Hematopoietic multipotent progenitor cell (in vitro differentiated cells): Measurements from ENCODE around the gene XRCC4. TPM values are rescaled to one million over a fixed set of nuclear protein-coding genes. Genes with fewer than 3 reads are reported as not detected.
"Not testable (repeated sequence)": the region's sequence is repeated elsewhere in the genome, so short reads cannot be mapped to it uniquely, and the experiment has no call there.

Experiments
- DNase-seq, 3 donors: peaks; one replicate each; pipeline ENCODE4 v3.0.0-alpha.2; 2011 to 2015; ENCODE audit warnings: low read depth in 2 of 3, low spot score in 2 of 3
- total RNA-seq: library from RNA; depleted of rRNA; stranded (reverse); fragments of >200 nt; gene quantifications from one replicate; pipeline ENCODE4 v1.2.3, GENCODE V29; 2012

The XRCC4 gene
- total RNA-seq, 1 donor = 1.9 TPM

DNA sequence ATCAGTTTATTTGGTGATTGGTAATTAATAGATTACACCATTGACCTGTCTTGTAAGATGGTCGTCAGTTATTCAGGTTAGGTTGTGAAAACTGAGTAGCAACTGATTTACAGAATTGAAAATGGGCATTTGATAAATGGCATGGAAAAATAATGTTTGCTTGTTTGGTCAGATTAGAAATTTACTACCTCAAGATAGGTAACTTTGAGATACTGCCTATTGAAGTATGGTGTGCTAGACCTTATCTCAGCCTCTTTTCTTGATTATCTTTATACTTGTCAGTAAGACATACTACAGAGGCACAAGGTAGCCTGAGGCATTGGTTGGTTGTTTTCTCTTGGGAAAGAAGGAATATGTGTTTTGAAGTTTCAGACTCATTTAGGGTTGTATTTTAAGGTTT lies 174.5 kb downstream of the XRCC4 start:
- DNase-seq = no peak

DNA sequence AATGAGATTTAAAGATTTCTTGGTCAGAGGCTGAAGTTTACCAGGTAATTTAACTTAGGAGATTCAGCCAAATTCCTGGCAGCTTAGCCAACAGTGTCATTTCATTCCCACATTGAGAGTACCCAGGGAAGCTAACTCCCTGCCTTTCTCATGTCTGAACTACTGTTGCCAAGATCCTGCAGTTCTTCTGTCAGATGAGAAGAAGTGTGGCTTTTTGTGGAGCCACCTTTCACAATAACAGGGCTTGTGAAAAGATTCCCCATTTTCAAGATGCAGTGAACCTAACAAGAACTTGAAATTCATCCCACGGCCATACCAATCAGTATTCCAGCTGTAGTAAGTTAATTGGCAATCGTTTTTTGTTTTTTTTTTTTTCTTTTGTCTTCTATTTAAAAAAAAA lies 176.4 kb downstream of the XRCC4 start:
- no peak for DNase-seq

DNA sequence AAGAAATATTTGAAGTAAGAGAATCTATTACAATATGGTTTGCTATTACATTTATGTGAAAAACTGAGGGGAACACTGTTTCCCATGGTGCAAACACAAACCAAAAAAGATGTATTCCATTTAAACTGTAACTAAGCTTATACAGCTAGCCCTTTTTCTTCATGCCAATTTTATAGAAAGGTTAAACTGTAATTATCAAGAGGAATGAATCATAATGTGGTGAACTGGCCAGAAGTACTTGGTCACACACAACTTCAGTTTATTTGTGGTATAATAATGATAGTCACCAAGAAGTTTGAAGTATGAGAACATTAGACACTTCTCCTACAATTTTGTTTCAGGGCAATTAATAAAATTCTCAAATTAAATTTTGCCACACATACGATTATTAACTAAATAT lies 177.9 kb downstream of the XRCC4 start:
- no peak for DNase-seq

DNA sequence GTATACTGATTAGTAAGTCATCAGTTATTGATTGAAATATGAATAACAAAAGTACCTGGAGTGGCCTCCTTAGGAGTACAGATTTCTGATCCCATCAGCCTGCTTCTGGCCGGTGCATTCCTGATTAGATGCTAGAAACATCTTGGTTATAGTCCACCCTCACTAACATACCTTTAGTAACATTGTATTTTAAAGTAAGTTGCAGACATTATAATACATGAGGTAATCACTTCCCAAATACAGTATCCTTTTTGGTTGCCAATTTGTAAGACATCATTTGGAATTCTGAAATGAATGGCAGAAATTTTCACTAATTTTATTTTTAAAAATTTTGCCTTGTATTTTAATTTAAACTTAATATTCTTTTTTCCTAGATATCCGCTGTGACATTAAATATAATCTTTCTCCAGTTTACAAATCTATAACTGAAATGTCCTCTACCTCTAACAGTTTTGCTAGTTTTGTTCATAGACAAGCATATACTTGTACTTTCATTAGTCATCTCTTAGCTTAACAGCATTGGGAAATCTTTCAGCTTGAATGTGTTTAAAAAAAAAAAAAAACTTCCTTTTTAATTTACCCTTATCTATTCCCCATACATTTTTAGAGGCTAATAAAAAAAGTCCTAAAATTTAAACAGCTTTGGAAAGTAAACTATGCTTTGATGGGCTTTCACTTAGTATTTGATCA lies 178.9 kb downstream of the XRCC4 start:
- DNase-seq = no peak

DNA sequence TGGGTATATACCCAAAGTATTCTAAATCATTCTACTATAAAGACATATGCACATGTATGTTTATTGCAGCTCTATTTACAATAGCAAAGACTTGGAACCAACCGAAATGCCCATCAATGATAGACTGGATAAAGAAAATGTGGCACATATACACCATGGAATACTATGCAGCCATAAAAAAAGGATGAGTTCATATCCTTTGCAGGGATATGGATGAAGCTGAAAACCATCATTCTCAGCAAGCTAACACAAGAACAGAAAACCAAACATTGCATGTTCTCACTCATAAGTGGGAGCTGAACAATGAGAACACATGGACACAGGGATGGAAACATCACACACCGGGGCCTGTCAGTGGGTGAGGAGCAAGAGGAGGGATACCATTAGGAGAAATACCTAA lies 180.3 kb downstream of the XRCC4 start:
- DNase-seq = not testable (repeated sequence)

DNA sequence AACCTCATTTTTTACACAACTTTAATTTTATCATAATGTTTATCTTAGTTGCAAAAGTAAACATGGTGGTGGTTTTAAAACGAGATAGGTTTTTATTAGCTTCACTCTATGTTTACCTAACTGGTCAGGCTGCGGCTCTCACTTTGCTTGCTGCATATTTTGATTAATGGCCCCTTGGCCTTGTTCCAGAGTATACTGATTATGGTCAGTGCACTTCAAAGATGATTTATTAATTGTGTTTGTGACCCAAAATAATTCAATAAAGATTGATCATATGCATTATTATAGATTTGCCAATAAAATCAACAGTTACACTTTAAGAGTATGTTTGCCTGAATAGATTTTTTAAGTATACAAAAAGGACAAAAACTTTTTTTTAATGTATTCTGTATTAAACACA lies 188.0 kb downstream of the XRCC4 start:
- no peak for DNase-seq

DNA sequence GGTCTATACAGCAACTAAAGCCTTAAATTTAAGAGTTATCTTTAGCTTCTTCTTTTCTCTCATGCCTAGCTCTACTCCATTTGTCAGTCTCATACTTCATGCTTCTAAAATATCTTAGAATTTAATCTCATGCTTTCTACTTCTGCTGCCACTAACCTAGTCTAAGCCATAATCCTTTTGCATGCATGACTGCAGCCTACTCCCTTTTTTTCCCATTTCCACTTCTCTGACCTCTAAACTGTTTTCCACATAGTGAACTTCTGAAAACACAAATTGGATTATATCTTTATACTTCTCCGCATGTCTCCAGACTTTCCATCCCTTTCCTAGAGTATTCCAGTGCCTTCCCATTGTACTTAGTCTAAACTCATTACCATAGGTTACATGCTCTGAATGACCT lies 193.0 kb downstream of the XRCC4 start:
- DNase-seq = no peak

DNA sequence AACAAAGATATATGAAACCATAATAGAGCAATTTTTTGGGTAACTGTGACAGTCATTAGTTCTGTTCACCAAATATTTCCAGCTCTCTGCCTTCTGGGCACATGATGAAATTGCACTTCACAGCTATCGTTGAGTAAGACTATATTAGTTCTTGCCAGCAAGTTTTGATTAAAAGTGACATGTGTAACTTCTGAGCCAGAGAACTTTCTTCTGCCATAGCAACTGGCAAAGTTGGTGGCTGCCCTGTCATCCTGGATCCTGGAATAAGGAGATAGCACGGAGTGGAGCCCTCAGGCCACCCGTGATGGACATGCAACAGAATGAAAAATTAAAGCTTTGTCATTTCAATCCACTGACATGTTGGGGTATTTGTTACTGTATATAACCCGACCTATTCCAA lies 199.8 kb downstream of the XRCC4 start:
- DNase-seq = no peak

DNA sequence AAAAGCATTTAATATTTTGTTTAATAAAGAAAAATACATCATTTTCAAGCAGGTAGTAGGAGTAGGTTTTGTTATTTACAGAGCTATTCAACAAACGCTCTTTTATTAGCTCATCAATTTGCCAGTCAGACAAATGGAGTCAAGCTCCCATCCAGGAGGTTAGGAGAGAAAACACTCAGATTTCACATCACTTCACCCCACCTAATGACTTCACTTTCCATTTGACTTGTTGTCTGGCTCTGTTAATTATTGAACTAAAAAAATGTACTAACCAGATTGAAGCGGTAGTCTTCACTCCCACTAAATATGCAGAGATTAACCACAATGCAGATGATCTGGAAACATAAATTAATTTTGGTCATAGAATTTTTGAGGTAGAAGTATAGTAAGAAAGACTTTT lies 200.6 kb downstream of the XRCC4 start:
- DNase-seq = no peak

DNA sequence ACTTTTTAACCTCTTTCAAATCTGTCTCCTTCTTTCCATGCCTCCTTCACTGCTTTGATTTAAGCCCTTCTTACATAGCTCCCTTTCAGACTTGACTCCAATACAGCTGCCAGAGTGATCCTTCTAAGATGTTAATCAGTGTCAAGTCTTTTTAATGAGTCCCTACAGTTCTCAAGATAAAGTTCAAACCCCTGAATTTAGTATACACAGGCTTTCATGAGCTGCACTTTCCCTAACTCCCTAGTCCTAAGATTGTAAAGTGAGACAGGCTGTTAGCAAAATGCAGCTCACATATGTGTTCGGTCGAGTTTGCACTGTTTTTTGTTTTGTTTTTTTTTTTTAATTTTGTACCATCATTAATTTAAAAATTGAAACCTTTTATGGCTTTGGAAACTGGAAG lies 203.8 kb downstream of the XRCC4 start:
- no peak for DNase-seq

DNA sequence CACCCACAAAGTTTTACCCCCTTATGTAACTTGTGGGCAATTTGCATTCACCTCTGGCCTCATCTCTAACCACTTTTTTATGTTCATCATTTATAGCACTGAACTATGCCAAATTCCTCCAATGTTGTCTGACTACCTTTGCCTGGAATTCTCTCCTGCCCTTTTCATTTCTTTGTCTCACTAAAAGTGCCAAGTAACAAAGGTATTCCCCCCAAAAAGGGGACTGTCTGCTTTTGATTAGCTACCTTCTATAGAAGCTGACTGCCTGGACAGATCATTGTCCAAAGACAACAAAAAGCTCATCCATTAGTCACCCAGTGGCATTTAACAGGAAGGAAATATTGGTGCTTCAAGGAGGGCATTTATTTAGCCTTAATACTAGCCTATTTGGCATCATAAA lies 204.3 kb downstream of the XRCC4 start:
- no peak for DNase-seq

DNA sequence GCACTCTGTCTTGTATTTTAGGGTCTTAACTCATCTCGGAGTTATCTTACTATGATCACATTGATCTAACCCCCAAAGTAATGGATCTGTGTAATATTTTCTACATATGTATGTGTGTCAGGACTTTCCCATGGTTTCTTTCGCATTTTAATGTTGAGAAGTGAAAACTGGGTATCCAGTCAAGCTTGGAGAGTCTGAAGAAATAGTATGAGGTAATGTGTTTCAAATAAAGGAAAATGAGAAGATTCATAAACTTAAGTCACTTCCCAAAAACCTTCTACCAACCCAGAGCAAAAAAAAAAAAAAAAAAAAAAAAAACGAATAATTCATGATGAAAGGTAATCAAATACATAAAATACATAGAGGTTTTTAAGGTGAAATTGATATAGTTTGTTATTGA lies 206.4 kb downstream of the XRCC4 start:
- no peak for DNase-seq

DNA sequence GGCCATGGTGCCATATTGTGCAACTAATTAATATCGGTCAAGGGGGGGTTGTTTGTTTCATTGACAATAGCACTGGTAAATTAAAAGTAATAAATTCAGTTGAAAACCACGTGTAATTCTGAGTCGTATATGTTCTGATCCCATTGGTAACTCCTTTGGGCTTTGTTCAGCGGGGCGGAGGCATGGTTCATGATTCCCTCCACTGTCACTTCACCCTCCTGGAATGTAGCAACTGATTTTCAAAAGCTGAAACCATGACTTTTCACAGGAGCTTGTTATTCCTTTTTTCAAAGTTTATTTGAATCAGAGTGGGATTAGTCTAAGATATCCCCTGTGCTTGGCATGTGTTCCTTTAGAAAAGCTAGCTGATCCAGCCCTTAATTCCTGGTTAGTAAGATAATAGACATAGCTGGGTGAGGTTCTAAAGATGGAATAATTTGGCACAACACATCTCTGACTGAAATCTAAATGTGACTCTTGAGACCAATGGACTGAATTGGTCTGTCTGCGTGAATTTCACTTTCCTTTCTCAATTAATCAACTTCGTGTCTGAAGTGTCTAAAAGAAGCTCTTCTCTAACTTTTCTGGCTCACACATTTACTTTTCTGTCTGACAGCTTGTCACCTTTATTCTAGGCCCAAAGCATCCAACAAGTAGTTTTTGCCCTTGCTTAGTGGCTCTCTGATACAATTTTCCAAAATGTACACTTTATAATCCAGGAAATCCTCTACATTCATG lies 208.5 kb downstream of the XRCC4 start:
- no peak for DNase-seq

DNA sequence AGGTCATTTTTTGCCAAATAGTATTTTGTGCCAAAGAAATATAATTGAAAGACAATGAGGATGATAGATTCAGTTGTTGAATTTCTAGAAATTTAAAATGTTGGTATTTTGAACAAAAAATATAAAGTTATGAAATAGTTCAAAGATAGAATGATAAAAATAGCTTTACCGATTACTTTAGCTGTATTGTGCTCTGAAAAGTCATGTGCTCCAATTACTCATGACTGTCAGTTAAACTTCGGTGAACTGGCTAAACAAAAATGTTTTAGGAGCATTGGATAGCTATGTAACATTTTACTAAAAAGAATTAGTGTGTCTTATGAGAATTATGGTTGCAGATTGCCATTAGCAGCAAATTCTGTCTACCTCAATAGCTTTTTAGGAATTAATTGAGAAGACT lies 216.9 kb downstream of the XRCC4 start:
- no peak for DNase-seq

DNA sequence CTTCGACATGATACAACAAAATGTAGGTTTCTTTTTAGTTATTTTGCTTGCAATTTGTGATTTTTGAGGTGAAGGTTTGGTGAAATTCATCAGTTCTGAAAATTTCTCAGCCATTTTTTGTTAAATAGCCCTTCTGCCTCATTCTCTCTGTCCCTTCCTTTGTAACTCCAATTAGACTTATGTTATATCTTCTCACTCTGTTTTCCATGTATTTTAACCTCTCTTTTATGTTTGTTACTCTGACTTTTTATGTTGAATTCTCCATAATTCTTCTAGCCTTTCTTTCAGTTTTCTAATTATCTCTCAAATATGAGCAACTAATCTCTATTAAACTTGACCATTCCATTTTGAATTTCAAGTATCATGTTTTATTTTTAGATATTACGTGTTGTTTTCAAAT lies 222.0 kb downstream of the XRCC4 start:
- no peak for DNase-seq

DNA sequence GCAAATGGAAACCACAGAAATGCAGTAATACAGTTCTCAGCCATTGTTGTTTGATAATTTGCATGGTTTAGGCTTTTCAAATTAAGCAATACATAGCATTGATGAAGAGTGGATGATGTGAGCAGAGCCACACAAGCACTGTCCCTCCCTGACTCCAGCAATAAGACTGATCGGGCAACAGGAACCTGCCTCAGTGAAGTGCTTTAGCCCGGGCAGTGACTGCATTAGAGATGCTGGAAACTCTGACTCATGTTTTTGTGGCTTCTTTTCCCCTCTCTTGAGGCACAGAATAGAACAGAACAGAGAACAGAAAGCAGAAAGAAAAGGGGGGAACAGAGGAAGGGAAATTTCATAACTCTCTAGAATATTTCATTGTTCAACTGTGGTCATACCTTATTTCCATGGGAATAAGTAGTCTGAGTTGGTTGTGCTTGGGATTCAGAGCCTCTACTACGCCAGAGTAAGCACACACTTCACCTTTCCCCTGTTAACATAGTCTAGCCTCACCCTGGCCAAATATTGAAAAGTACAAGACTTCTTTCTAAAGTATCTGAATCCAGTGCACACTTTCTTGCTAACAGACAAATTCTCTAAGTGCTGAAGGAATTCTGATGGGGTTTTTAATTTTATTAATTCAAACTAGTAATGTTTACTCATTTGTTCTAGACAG lies 229.4 kb downstream of the XRCC4 start:
- peak in 2 of 3 donors; percentile 21 to 65 for DNase-seq

DNA sequence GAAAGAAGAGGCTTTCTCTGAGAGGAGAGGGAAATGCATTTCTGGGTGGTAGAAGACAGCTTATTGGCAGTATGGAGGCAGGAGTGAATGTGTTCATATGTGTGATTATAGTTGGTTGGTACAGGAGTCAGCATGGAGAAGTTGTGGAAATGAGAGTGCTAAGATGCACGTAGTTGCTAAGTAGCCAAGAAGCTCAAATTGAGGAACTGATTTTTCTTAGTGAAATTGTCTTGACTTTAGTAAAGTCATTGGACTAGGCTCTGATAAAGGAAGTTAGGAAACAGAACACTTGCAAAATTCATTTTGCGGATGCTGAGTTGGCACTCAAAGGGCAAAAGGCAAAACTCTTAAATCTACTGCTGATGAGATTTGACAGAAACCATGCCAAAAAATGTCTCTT lies 235.3 kb downstream of the XRCC4 start:
- peak in 2 of 3 donors; percentile 1 to 45 for DNase-seq

DNA sequence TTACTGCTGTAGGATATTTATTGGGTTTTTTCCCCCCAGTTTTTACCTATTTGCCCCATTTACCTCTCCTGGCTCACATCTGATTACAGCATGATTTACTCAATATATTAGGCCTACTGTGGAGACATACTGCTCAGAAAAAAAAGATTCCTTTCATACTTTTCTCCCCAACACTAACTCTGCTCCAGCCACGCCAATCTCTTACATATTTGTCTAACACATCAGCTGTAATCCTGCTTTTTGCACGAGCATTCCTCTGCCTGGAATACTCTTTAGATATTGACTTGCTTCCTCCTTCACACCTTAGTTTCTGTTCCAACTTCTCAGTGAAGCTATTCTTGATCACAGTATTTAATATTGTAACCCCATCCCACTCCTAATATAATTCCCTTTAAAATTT lies 236.1 kb downstream of the XRCC4 start:
- no peak for DNase-seq

DNA sequence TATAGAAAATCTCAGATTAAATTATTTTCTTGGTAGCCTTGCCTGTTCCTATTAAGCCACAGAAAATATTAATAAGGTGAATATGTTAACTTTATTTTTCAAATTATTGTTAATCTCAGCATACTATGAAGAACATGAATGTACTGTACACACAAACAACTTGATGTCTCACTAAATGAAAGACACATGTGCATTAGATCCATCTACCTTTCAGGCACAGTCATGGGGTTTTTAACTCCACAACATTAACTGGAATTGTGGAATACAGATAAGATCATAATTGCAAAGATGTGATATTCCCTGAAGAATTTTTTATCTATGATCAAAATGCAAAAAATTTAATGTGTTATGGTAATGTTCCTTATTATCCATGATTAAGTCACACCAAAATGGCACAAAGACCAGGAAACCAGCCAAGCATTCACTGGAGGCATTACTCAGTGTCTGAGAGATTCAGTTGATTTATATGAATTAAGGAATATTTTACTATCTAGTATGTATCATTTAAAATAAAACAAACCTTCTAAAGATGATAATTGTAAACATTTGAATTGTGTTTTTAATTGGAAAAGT lies 244.2 kb downstream of the XRCC4 start:
- no peak for DNase-seq

DNA sequence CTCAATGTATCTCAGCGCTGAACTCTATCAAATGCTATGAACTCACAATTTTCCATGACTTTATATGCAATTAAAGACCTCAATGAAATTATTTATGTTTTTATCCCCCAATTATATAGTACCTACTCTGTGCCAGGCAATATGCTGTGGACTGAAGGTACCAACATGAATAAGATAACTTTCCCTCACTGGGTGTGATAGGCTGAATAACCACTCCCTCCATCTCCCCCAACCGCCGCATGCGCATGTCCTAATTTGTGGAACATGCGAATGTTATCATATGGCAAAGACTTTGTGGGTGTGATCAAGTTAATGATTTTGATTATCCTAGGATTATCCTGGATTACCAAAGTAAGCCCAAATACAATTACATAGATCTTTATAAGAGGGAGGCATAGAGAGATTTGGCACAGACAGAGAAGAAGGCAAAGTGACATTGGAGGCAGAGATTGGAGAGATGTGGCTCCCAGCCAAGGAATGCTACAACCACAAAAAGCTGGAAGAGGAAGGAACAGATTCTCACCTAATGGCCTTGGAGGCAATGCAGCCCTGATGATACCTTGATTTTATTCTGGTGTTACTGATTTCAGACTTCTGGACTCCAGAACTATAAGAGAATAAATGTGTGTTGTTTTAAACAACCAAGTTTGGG lies 245.1 kb downstream of the XRCC4 start:
- no peak for DNase-seq

DNA sequence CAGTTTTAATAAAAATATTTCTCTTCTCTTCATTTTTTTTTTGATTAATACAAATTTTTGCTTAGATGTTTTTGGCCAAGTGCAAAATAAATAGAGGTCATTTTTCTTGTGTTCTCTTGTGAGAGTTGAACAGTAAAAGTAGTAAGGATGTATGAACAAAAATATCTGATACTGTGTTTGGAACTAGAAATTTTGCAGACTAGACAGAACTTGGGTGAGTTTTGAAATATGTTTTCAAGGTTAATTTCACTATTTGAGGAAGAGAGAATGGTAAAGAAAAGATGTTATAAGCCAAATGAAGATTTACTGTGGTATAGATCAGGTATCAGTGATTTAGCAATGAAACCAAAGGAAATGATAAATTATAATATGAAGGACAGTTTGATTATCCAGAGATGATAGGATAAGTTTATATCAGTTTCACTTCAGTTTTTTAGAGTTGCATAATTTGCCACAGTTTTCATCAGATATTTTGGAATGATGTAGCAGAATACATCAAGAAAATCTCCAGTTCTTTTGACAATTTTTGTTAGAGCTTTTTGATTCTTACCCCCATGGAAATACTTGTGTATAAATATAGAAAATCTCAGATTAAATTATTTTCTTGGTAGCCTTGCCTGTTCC lies 246.3 kb downstream of the XRCC4 start:
- DNase-seq = no peak
